ENCODE measurements around the gene RLBP1. TPM values are rescaled to one million over a fixed set of nuclear protein-coding genes. Genes with fewer than 3 reads are reported as not detected.
A peak's percentile ranks its signal among the peaks of the same experiment; 100 is the strongest.

RLBP1 gene
- total RNA-seq, 2 donors from 2014 or later = not detected

DNA sequence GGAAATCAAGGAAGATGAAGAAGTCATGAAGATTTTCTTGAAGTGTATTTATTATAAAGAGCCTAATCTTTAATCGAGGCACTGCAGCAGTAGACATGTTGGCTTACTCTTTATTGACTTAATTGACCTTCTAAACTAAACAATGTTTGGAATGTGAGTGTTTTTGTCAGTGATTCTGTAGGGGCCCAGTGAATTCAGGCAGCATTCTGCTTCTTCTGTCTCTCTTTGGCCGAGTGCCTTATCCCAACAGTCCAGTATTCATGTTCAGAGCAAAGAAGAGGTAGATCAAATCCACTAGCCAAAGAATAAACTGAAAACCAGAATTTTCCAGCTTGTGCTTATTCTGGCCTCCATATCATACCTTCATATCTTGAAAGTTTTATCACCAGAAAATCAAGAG lies 55.7 kb downstream of the RLBP1 start:
- no peak for DNase-seq (ENCODE audit: low spot score)
- Histone ChIP-seq H3K36me3 (no peaks in the 10 kb centered on the region), H3K27me3 (replicated peaks; ENCODE audit: insufficient read depth) (no peaks in the 10 kb centered on the region), H3K4me3 (no peak overlapping the region), H3K9me3 (no peaks in the 10 kb centered on the region), H3K4me1 (replicated peaks) (peaks cover 2% of the 10 kb centered on the region), H3K27ac (no peak overlapping the region)
- WGBS = 30% methylated on average over 2 of the region's 2 CpGs
- TF ChIP-seq POLR2AphosphoS5 (IDR thresholded peaks at IDR 0.05) = no peak
- TF ChIP-seq POLR2A (IDR thresholded peaks at IDR 0.05) = no peak
- TF ChIP-seq, protein P1, sequence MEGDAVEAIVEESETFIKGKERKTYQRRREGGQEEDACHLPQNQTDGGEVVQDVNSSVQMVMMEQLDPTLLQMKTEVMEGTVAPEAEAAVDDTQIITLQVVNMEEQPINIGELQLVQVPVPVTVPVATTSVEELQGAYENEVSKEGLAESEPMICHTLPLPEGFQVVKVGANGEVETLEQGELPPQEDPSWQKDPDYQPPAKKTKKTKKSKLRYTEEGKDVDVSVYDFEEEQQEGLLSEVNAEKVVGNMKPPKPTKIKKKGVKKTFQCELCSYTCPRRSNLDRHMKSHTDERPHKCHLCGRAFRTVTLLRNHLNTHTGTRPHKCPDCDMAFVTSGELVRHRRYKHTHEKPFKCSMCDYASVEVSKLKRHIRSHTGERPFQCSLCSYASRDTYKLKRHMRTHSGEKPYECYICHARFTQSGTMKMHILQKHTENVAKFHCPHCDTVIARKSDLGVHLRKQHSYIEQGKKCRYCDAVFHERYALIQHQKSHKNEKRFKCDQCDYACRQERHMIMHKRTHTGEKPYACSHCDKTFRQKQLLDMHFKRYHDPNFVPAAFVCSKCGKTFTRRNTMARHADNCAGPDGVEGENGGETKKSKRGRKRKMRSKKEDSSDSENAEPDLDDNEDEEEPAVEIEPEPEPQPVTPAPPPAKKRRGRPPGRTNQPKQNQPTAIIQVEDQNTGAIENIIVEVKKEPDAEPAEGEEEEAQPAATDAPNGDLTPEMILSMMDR (IDR thresholded peaks at IDR 0.05) = no peak
- intact Hi-C loops (cut with DNase I) = no loop called here

DNA sequence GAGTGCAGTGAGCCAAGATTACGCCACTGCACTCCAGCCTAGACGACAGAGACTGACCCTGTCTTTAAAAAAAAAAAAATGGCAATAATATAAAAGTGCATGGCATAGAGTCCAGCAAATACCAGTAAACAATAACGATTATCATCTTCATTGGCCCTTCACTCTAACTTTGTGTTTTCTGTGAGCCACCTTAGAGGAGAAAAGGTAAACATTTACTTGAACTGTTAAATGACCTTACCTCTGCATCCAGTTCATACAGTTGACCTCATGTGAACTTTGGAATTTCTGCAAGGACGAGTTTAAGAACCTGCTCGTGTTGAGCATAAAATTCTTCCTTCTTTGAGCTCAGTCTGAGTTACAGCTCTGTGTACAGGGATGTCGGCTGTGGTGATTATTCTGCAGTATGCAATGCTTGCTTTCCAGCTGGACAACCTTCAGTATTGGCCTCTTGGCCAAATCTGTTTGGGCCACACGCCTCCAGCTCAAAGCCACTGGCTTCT lies 56.6 kb downstream of the RLBP1 start:
- Histone ChIP-seq H3K4me3 (no peak overlapping the region), H3K36me3 (no peaks in the 10 kb centered on the region), H3K27me3 (replicated peaks; ENCODE audit: insufficient read depth) (no peaks in the 10 kb centered on the region), H3K4me1 (replicated peaks) (peaks cover 2% of the 10 kb centered on the region), H3K27ac (peak overlapping the region in 1 of 2 donors; percentile 22), H3K9me3 (no peaks in the 10 kb centered on the region)
- intact Hi-C loops (cut with DNase I) = no loop called here
- 47% methylated on average over 7 of the region's 7 CpGs for WGBS
- no peak for DNase-seq (ENCODE audit: low spot score)
- TF ChIP-seq POLR2AphosphoS5 (IDR thresholded peaks at IDR 0.05) (no peak), POLR2A (IDR thresholded peaks at IDR 0.05) (no peak)
- TF ChIP-seq, protein P1 (IDR thresholded peaks at IDR 0.05) = no peak

DNA sequence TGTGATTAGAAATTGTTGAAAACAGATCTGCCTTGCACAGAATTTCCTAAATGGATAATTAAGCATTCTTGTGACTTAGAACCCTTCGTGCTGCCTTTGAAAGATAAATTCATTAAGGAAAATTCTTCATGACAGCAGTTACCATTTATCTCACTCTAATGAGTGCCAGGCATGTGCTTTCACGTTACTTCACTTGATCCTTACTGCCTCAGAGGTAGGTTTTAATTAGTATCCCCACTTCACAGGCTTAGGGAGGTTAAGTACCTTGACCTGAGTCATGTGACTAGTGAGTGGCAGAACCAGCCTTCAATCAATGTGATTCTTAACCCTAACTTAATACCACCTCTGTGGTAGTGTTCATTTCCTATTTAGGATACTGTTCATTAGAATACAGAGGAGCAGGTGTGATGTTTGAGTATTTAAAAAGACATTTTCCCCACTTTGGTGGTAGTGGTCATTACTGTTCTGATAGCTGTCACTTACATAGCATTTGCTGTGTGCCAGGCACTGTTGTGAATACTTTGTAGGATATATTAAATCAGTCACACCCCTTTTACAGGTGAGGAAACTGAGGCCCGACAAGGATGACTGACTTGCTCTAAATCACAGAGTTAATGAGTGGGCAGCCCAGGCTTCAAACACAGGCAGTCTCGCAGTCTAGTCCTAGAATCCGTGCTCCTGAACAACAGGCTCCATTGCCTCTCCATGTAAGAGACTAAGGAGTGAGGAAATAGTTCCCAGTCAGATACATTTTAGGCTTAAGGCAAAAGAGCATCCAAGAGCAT lies 57.9 kb downstream of the RLBP1 start:
- no peaks in the 10 kb centered on the region for H3K36me3 ChIP-seq
- intact Hi-C loops (cut with DNase I) = no loop called here
- H3K27me3 ChIP-seq (replicated peaks; ENCODE audit: insufficient read depth) = no peaks in the 10 kb centered on the region

DNA sequence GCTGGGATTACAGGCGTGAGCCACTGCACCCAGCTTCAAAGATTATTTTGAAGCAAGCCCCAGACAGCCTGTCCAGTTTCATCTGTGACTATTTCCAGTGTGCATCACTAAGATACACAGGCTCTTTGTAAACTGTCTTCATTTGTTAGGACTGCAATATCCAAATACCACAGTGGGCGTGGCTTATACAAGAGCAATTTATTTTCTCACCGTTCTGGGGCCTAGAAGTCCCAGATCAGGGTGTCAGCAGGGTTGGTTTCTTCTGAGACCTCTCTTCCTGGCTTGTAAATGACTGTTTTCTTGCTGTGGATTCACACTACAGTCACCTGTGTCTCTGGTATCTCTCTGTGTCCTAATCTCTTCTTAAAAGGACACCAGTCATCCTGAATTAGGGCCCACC lies 59.7 kb downstream of the RLBP1 start:
- 68% methylated on average over 3 of the region's 3 CpGs for whole genome bisulfite sequencing
- TF ChIP-seq, protein P1 (IDR thresholded peaks at IDR 0.05) = no peak
- TF ChIP-seq POLR2AphosphoS5 (IDR thresholded peaks at IDR 0.05) = no peak
- no peak for TF ChIP-seq POLR2A (IDR thresholded peaks at IDR 0.05)
- H3K27me3 ChIP-seq (replicated peaks; ENCODE audit: insufficient read depth) = no peaks in the 10 kb centered on the region
- H3K27ac ChIP-seq = no peak overlapping the region
- intact Hi-C loops (cut with DNase I) = no loop called here
- DNase-seq (ENCODE audit: low spot score) = no peak
- H3K4me1 ChIP-seq (replicated peaks) = peaks cover 2% of the 10 kb centered on the region
- H3K4me3 ChIP-seq = no peak overlapping the region
- no peaks in the 10 kb centered on the region for H3K9me3 ChIP-seq
- no peaks in the 10 kb centered on the region for H3K36me3 ChIP-seq

More for the DNA sequence above, 57.9 kb downstream of the RLBP1 start:
- DNase-seq (ENCODE audit: low spot score) = no peak
- Histone ChIP-seq H3K4me3 (no peak overlapping the region), H3K4me1 (replicated peaks) (peaks cover 2% of the 10 kb centered on the region), H3K9me3 (no peaks in the 10 kb centered on the region), H3K27ac (no peak overlapping the region)
- WGBS = 87% methylated on average over 5 of the region's 5 CpGs
- TF ChIP-seq, protein P1 (IDR thresholded peaks at IDR 0.05) = no peak
- no peak for TF ChIP-seq POLR2A (IDR thresholded peaks at IDR 0.05)
- no peak for TF ChIP-seq POLR2AphosphoS5 (IDR thresholded peaks at IDR 0.05)

Other genes starting within 250 kb of the RLBP1 start
- 100 to 1,000 TPM; 111 to 253 TPM for gene ABHD2, start 133.1 kb downstream of the RLBP1 start, total RNA-seq
- gene FANCI, start 22.4 kb upstream of the RLBP1 start, total RNA-seq = 10 to 100 TPM in 1 of 2 donors, 1 to 10 TPM in 1; 7.8 to 22.7 TPM
- gene POLG, start 113.2 kb upstream of the RLBP1 start, total RNA-seq = 10 to 100 TPM; 54.3 to 92.0 TPM

Measured in prostate gland (tissue), 2 donors.